Measurements from ENCODE around the gene RPS6KA4. TPM values are rescaled to one million over a fixed set of nuclear protein-coding genes. Genes with fewer than 3 reads are reported as not detected.

Gene RPS6KA4
- total RNA-seq, 1 donor from 2014 or later: 37.5 TPM

DNA sequence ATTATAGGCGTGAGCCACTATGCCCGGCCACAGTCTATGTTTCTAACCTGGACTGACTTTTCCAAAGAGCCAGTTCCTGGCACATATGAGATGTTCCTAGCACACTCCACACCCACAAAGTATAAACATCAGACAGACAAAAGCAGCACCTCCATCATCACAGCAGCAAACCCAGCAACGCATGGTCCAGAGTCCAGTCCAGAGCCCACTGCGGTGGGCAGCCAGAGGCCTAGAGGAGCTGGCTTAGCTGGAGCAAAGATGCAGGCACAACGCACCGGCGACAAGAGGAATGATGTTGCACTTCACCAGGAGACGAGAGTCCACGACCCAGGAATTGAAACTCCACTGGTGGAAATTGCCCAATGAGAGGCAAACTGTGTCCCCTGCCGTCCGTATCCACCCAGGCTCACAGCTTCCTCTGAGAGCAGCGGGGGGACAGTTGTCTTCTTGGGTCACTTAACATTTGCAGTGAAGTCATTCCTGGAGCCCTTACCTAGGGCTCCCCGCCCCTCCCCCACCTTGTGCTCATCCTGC, 36.6 kb downstream of the RPS6KA4 start:
- no peak overlapping the region for H3K4me3 Mint-ChIP-seq (ENCODE audit: unreplicated experiment)
- no peaks in the 10 kb centered on the region for H3K36me3 Mint-ChIP-seq (ENCODE audit: low read depth, unreplicated experiment)
- no peaks in the 10 kb centered on the region for H3K9me3 Mint-ChIP-seq (ENCODE audit: unreplicated experiment)
- peaks cover 7% of the 10 kb centered on the region for H3K27me3 Mint-ChIP-seq (ENCODE audit: unreplicated experiment)
- peaks cover 7% of the 10 kb centered on the region for H3K4me1 Mint-ChIP-seq (ENCODE audit: unreplicated experiment)
- no peak overlapping the region for H3K27ac Mint-ChIP-seq (ENCODE audit: unreplicated experiment)
- no peak for DNase-seq (ENCODE audit: low spot score)
- no peak for TF ChIP-seq CTCF (IDR thresholded peaks at IDR 0.05; ENCODE audit: unreplicated experiment)

GRCh38 chr11:64396079-64396591, 37.2 kb downstream of the RPS6KA4 start:
- peak; percentile 14 for DNase-seq (ENCODE audit: low spot score)
- TF ChIP-seq CTCF (IDR thresholded peaks at IDR 0.05; ENCODE audit: unreplicated experiment): no peak
- H3K36me3 Mint-ChIP-seq (ENCODE audit: low read depth, unreplicated experiment): no peaks in the 10 kb centered on the region
- H3K27ac Mint-ChIP-seq (ENCODE audit: unreplicated experiment): no peak overlapping the region
- H3K9me3 Mint-ChIP-seq (ENCODE audit: unreplicated experiment): no peaks in the 10 kb centered on the region
- peaks cover 7% of the 10 kb centered on the region for H3K4me1 Mint-ChIP-seq (ENCODE audit: unreplicated experiment)
- H3K4me3 Mint-ChIP-seq (ENCODE audit: unreplicated experiment): no peak overlapping the region
- H3K27me3 Mint-ChIP-seq (ENCODE audit: unreplicated experiment): peaks cover 7% of the 10 kb centered on the region

- no peak overlapping the region for H3K4me3 Mint-ChIP-seq (ENCODE audit: unreplicated experiment)
These were observed 41.1 kb downstream of the RPS6KA4 start for GRCh38 chr11:64400102-64400501.

GRCh38 chr11:64400667-64401066, 41.7 kb downstream of the RPS6KA4 start:
- Mint-ChIP-seq H3K9me3 (ENCODE audit: unreplicated experiment) (no peaks in the 10 kb centered on the region), H3K36me3 (ENCODE audit: low read depth, unreplicated experiment) (peaks cover 5% of the 10 kb centered on the region), H3K4me3 (ENCODE audit: unreplicated experiment) (no peak overlapping the region), H3K27me3 (ENCODE audit: unreplicated experiment) (peaks cover 11% of the 10 kb centered on the region), H3K27ac (ENCODE audit: unreplicated experiment) (no peak overlapping the region), H3K4me1 (ENCODE audit: unreplicated experiment) (peaks cover 4% of the 10 kb centered on the region)
- no peak for DNase-seq (ENCODE audit: low spot score)
- TF ChIP-seq CTCF (IDR thresholded peaks at IDR 0.05; ENCODE audit: unreplicated experiment): no peak

More at GRCh38 chr11:64400102-64400501, 41.1 kb downstream of the RPS6KA4 start:
- no peak for TF ChIP-seq CTCF (IDR thresholded peaks at IDR 0.05; ENCODE audit: unreplicated experiment)
- H3K4me1 Mint-ChIP-seq (ENCODE audit: unreplicated experiment): peaks cover 7% of the 10 kb centered on the region
- no peaks in the 10 kb centered on the region for H3K9me3 Mint-ChIP-seq (ENCODE audit: unreplicated experiment)
- peaks cover 5% of the 10 kb centered on the region for H3K36me3 Mint-ChIP-seq (ENCODE audit: low read depth, unreplicated experiment)
- no peak overlapping the region for H3K27ac Mint-ChIP-seq (ENCODE audit: unreplicated experiment)
- DNase-seq (ENCODE audit: low spot score): no peak
- H3K27me3 Mint-ChIP-seq (ENCODE audit: unreplicated experiment): peaks cover 11% of the 10 kb centered on the region

- peaks cover 9% of the 10 kb centered on the region for H3K27me3 Mint-ChIP-seq (ENCODE audit: unreplicated experiment)
- no peak overlapping the region for H3K4me3 Mint-ChIP-seq (ENCODE audit: unreplicated experiment)
- DNase-seq (ENCODE audit: low spot score): no peak
- H3K4me1 Mint-ChIP-seq (ENCODE audit: unreplicated experiment): peaks cover 3% of the 10 kb centered on the region
- H3K36me3 Mint-ChIP-seq (ENCODE audit: low read depth, unreplicated experiment): peaks cover 5% of the 10 kb centered on the region
- H3K9me3 Mint-ChIP-seq (ENCODE audit: unreplicated experiment): no peaks in the 10 kb centered on the region
- no peak overlapping the region for H3K27ac Mint-ChIP-seq (ENCODE audit: unreplicated experiment)
- TF ChIP-seq CTCF (IDR thresholded peaks at IDR 0.05; ENCODE audit: unreplicated experiment): no peak
These were observed 42.8 kb downstream of the RPS6KA4 start for GRCh38 chr11:64401775-64402174.

All from endothelial cell (in vitro differentiated cells).